NCI-H1436 treated with DMSO at 0.1 percent for 48 hours (cell line): ENCODE results near the gene MRPS22.
A peak's percentile ranks its signal among the peaks of the same experiment; 100 is the strongest.
"Not testable (repeated sequence)": the region's sequence is repeated elsewhere in the genome, so short reads cannot be mapped to it uniquely, and the experiment has no call there.

Experiments
- DNase-seq: peaks from one replicate; lab custom pipeline; 2025; lab: John Stamatoyannopoulos, UW

Gene MRPS22

GRCh38 chr3:139312416-139312815 lies 31.4 kb upstream of the MRPS22 start:
- DNase-seq, result no peak

GRCh38 chr3:139312959-139313358 lies 30.9 kb upstream of the MRPS22 start:
- no peak for DNase-seq

GRCh38 chr3:139313921-139314320 lies 29.9 kb upstream of the MRPS22 start:
- DNase-seq, result no peak

- no peak for DNase-seq
Observed at GRCh38 chr3:139317215-139317614, 26.6 kb upstream of the MRPS22 start.

- DNase-seq, result no peak
Observed at GRCh38 chr3:139317660-139318430, 26.0 kb upstream of the MRPS22 start.

GRCh38 chr3:139318431-139318816 lies 25.4 kb upstream of the MRPS22 start:
- no peak for DNase-seq

GRCh38 chr3:139318826-139319225 lies 25.0 kb upstream of the MRPS22 start:
- no peak for DNase-seq

- DNase-seq, result no peak
Observed at GRCh38 chr3:139319428-139320402, 24.1 kb upstream of the MRPS22 start.

GRCh38 chr3:139320551-139321309 lies 23.1 kb upstream of the MRPS22 start:
- no peak for DNase-seq

- DNase-seq, result no peak
Observed at GRCh38 chr3:139322346-139322745, 21.5 kb upstream of the MRPS22 start.

- DNase-seq, result no peak
Observed at GRCh38 chr3:139323146-139323545, 20.7 kb upstream of the MRPS22 start.

GRCh38 chr3:139324456-139324855 lies 19.4 kb upstream of the MRPS22 start:
- no peak for DNase-seq

- no peak for DNase-seq
Observed at GRCh38 chr3:139325551-139325950, 18.3 kb upstream of the MRPS22 start.

GRCh38 chr3:139326131-139326530 lies 17.7 kb upstream of the MRPS22 start:
- DNase-seq, result no peak

- no peak for DNase-seq
Observed at GRCh38 chr3:139326707-139327106, 17.1 kb upstream of the MRPS22 start.

- DNase-seq, result no peak
Observed at GRCh38 chr3:139327231-139327630, 16.6 kb upstream of the MRPS22 start.

- DNase-seq, result no peak
Observed at GRCh38 chr3:139327861-139328260, 16.0 kb upstream of the MRPS22 start.

GRCh38 chr3:139328356-139328755 lies 15.5 kb upstream of the MRPS22 start:
- DNase-seq, result no peak

- peak; percentile 39 for DNase-seq
Observed at GRCh38 chr3:139329364-139329850, 14.4 kb upstream of the MRPS22 start.

GRCh38 chr3:139332092-139332491 lies 11.7 kb upstream of the MRPS22 start:
- no peak for DNase-seq

- not testable (repeated sequence) for DNase-seq
Observed at GRCh38 chr3:139334675-139335074, 9.1 kb upstream of the MRPS22 start.

GRCh38 chr3:139338405-139338804 lies 5.4 kb upstream of the MRPS22 start:
- DNase-seq, result no peak
